ENCODE measurements around the gene DDX20.

Gene DDX20

GRCh38 chr1:111751906-111752575 lies 3.7 kb upstream of the DDX20 start:
- no peak for DNase-seq

- peak; percentile 69 for DNase-seq
Measured at GRCh38 chr1:111754984-111755330, 744 bp upstream of the DDX20 start.

- DNase-seq: no peak
Measured at GRCh38 chr1:111756124-111756513, 418 bp downstream of the DDX20 start.

DNA sequence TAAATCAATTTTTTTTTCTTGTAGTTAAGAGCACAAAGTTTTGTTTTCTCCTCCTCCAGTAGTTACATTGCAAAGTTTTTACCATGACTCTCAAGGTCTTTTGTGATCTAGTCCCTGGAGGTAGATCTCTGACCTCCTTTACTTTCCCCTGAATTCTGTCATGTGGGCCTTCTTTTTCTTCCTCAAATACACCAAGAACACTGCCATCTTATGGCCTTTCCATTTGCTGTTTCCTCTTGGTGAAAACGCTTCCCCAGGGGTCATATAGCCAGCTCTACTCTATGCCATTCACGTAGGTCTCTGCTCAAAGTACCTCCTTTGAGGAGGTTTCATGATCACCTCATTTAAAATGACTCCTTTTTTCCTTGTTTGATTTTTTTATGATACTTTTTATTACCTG lies 2.7 kb downstream of the DDX20 start:
- DNase-seq: no peak

DNA sequence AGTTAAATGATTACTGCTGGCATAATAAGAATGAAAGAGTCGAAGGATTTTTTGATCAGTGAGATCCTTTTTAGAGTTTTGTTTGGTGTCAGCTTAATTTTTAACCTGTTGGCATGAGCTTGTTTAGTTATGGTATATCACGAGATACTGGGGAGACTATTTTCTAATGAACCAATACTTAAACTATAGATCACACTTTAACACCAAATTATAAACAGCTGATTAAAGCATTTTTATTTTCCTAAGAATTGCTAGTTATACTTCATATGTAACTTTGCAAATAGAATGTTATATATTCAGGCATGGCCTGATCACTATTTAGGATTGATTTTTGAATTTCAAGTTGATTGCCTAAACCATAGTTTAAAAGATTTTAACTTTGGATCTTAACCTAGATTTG lies 6.0 kb downstream of the DDX20 start:
- no peak for DNase-seq

- DNase-seq: no peak
Measured at GRCh38 chr1:111762332-111762731, 6.6 kb downstream of the DDX20 start.

GRCh38 chr1:111768023-111768422 lies 12.3 kb downstream of the DDX20 start:
- no peak for DNase-seq

DNA sequence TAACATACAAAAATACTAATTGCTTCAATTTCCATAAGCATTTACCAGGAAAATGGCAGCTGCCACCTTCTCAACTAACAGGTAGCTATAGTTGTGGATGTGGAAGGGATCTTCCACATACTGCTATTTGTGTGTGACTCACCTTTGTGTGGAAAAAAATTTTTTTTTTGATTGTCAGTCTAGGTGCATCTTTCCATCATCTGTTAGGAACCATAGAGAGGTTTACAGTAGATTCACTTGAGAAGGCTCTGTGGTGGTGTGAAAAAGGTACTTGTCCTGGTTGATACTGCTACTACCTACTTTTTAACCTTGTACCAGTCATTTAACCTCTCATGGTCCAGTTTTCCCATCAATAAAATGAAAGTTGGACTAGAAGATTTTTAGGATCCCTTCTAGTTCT lies 12.9 kb downstream of the DDX20 start:
- no peak for DNase-seq

DNA sequence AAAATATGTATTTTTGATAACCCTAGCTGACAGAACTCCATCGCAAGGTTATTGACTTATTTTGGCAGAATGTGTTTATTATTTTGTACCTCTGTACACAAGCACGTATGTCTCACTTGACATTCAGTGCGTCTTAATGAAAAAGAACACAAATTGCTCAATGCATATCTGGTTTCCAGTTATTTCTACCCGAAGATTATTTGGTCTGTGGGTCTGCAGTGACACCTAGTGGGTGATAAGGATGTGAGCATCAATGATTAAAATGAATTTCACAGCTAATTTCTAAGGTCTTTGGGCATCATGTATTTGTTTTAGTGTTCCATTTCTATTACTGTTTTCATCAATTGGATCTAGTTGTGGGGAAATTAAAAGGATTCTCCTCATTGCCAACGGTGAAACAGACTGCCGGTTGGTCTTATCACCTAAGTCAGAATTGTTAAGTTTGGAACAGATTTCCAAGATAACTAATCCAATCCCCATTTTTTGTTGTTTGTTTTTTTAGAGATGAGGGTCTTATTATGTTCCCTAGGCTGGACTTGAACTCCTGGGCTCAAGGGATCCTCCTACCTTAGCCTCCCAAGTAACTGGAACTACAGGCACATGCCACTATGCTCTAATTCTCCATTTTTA lies 13.9 kb downstream of the DDX20 start:
- DNase-seq: peak; percentile 71

- no peak for DNase-seq
Measured at GRCh38 chr1:111770916-111771315, 15.2 kb downstream of the DDX20 start.

DNA sequence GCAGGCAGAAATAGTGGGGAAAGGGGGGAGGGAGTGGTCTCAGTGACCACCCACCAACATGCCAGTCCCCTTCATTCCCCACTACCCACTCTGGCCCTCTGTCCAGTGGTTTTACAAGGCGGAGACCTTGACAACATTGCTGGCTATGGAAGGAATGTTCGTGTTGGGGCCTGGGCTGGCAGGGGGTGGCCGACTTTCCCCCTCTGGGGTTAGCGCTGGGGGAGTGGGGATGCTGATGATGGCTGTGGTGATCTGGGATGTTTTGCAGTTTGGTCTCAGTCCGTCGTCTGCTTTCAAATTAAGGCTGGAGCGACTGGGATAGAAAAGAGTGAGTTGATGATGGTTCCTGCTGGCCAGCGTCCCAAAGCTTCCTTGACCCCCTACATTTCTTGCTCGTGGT lies 20.3 kb downstream of the DDX20 start:
- DNase-seq: peak; percentile 45

- DNase-seq: peak; percentile 85
Measured at GRCh38 chr1:111776391-111776790, 20.7 kb downstream of the DDX20 start.

DNA sequence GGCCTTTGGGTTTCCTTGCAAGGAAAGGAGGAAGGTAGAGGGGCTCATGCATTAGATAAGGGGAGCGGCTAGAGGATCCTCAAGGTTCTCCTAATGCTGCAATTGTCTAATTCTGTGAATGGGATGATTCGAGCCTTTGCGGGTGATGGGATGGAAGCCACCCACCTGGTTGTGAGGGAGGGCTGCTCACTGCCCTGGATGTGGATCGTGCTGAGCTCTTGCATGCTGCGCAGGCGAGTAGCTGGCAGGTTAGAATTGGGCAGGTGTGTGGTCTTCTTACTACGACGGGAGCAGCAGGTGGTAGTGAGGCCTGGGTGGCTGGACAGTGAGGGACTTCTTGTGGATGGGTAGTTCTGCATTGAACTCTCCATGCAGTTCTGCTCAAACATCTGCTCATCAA lies 21.2 kb downstream of the DDX20 start:
- no peak for DNase-seq

DNA sequence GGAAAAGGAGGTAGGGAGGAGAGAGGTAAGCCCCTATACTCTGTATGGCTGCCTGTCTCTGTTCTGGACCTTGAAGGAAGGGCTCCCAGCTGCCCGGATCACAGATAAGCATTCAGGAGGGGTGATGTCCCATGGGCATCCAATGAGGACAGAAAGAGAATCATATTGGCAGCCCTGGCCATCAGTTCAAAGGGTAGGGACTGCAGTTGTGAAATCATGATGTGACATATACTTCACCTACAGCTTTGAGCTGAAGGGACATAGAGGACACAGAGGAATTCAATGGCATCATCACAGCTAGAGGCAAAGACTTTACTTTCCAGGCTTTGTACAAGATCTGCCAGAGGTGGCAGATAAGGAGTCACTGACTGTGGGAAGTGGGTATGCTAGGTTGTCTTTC lies 21.6 kb downstream of the DDX20 start:
- no peak for DNase-seq

GRCh38 chr1:111778066-111778465 lies 22.4 kb downstream of the DDX20 start:
- no peak for DNase-seq

DNA sequence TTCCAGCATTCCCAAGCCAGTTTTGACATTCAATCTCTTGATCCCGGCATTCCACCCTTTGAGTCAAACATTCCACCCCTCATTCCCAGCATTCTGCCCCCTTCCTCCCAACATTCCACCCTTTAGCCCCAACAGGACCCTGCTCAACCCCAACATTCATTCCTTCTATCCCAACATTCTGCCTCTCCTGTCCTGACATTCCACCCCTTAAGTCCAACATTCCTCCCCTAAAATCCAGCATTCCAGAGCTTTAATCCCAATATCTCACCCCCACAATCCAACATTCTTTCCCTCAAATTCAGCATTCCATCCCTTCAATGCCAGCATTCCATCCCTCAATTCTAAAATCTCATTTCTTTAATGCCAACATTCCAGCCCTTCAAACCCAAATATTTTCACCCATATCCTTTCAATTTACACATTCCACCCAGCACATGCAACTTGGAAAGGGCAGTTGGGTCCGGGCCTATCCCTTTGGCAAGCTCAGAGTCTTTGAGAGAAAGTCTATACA lies 22.9 kb downstream of the DDX20 start:
- peak; percentile 91 for DNase-seq

DNA sequence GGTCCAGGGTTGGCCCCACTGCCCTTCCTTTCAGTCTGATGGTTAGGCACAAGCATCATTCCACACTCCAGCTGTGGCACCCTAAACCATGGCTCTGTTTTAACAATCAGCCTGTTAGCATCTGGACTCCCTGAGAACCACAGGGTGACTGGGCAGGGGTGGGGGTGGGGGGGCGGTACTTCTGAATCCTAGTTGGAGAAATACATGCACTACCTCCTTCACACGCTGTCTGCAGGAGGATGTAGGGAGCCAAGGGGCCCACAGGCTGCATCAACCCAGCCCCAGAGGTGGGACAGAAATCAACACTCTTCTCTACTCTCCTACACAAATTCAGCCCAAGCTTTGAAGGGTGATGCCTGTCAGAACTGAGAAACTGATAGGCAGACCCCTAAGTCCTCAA lies 23.8 kb downstream of the DDX20 start:
- no peak for DNase-seq

DNA sequence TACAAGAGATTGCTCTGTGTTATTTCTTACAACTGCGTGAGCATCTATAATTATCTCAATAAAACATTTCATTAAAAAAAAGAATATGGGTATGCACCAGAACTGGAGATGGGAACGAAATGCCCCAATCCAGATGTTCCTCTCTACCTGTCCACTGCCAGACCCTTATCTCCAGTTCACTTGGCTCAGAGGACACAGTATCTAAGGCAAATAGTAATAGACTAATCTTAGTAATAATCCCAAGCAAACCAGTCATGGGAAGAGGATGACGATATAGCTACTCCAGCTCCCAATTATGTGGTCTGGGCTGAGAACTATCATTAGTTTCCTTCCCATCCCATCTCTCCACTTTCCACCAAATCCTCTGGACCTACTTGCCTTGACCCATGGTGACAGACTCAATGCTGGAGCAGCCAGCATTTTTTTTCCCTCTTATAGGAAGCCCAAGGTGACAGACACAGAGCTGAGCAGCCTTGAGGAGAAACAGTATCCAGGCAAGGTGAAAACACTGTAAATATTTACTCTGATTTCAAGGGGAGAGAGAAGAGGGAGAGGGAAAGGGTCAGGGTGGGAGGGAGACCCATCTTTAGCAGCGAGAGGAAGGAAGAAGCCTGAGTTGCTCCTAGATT lies 28.7 kb downstream of the DDX20 start:
- DNase-seq: no peak

DNA sequence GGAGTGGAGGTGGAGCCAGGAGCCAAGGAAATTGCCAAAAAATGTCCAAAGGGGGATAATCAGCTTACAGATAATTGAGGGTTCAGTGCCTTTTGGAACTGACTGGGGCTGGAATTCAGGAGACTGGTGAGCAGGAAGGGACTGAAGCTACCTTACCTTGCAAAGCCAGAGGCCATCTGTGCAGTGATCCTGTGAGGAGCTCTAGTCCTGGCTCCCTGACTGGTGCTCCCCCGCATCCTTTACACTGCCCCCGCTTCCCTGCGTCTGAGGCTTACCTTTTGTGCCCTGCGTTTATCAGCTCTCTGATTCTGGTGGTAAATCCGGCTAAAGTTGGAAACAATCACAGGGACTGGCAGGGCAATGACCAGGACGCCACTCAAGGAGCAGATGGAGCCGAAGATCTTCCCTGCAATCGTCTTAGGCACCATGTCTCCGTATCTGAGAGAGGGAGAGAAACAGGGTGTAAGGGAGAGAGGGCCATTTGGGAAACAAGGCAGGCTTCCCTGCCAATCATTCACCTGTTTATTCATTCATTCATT lies 31.0 kb downstream of the DDX20 start:
- no peak for DNase-seq

DNA sequence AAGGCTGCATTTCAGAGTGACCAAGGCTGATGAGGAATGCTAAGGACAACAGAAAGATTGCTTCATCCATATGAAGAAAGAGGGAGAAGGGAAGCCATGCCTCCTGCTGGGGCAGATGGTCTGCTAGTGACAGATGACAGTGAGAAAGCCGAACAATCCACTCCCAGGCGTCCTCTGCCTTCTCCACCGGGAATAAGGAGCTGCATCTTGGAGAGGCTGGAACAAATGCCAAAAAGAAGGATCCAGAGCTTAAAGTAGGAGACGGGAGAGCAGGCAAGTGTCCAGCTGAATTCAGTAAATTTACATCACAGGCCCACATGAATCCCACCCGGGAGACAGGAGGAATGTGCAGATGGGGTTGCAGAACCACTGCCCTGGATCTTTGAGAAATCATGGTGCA lies 33.4 kb downstream of the DDX20 start:
- peak; percentile 57 for DNase-seq

GRCh38 chr1:111789666-111790316 lies 34.1 kb downstream of the DDX20 start:
- DNase-seq: peak; percentile 65

GRCh38 chr1:111791776-111792175 lies 36.1 kb downstream of the DDX20 start:
- no peak for DNase-seq

DNA sequence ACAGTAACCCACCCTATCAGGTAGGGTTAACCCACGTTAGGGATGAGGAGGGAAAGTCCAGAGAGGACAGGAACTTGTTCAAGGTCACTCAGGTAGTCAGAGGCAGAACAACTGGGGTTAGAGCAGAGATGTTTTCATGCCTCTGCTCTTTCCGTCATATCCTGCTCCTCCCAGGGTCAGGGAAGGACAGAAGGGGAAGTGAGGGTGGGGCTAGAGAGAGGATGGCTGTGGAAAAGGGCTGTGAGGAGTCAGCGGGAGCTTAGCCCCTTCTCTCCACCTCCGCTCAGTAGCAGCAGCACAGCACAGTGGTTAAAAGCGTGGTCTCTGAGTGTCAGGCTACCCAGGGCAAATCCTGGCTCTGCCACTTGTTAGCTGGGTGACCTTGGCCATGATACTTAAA lies 36.5 kb downstream of the DDX20 start:
- no peak for DNase-seq

DNA sequence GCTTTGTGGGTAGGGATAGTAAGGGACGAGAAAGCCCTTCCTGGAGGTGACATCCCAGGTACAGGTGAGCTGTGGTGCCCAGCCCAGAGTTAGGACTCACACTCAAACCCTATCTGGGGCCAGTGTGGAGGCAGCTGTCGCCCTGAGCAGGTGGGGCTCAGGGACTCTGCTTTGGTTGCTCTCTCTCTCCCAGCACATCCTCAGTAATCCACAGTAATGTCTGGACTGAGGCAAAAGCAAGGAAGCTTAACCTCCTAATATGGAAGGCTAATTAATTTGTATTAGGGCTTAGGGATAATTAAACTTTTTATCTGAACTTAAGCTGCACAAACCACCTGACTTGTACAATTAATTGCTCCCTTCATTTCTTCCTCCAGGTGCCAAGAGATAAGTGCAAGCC lies 38.2 kb downstream of the DDX20 start:
- DNase-seq: no peak

Data from fibroblast of upper back skin (primary cell).